IMR-90 (cell line): ENCODE results near the gene EXOC4.

Experiments used
- BHLHE40 ChIP-seq: fragments of 150-350 bp; IDR thresholded peaks from 2 replicates; pipeline ENCODE4 v1.6.1; 2016; ENCODE audit warnings: mild to moderate bottlenecking, low read depth, low read length
- MAZ ChIP-seq: IDR thresholded peaks from 2 replicates; pipeline ENCODE4 v1.6.1; 2012; ENCODE audit warnings: low read depth, mild to moderate bottlenecking, low read length, improper control_type of control experiment, moderate library complexity, borderline replicate concordance
- MXI1 ChIP-seq: IDR thresholded peaks from 2 replicates; pipeline ENCODE4 v1.6.1; 2012; ENCODE audit warnings: low read depth, mild to moderate bottlenecking, low read length, moderate library complexity, borderline replicate concordance
- POLR2A ChIP-seq: IDR thresholded peaks from 2 replicates; pipeline ENCODE4 v1.6.1; 2012; ENCODE audit warnings: mild to moderate bottlenecking, low read depth, low read length
- RAD21 ChIP-seq: IDR thresholded peaks from 2 replicates; pipeline ENCODE4 v1.6.1; 2012; ENCODE audit warnings: low read length, improper control_type of control experiment
- RCOR1 ChIP-seq: IDR thresholded peaks from 2 replicates; pipeline ENCODE4 v1.6.1; 2012; ENCODE audit warnings: mild to moderate bottlenecking, low read length, improper control_type of control experiment; ENCODE audit not compliant: insufficient replicate concordance
- RFX5 ChIP-seq: IDR thresholded peaks from 2 replicates; pipeline ENCODE4 v1.8.0; 2012; ENCODE audit warnings: low read depth, mild to moderate bottlenecking, low read length, moderate library complexity
- TF ChIP-seq, protein P1 (sequence below): conservative IDR thresholded peaks from 2 replicates; pipeline ENCODE4 v1.5.1; 2012; ENCODE audit warnings: mild to moderate bottlenecking, low read depth, low read length, improper control_type of control experiment
- TF ChIP-seq, protein P2 (sequence below): fragments of 150-350 bp; IDR thresholded peaks from 2 replicates; pipeline ENCODE4 v1.6.1; 2016; ENCODE audit warnings: low read depth, mild to moderate bottlenecking, low read length, moderate library complexity, borderline replicate concordance

DNA sequence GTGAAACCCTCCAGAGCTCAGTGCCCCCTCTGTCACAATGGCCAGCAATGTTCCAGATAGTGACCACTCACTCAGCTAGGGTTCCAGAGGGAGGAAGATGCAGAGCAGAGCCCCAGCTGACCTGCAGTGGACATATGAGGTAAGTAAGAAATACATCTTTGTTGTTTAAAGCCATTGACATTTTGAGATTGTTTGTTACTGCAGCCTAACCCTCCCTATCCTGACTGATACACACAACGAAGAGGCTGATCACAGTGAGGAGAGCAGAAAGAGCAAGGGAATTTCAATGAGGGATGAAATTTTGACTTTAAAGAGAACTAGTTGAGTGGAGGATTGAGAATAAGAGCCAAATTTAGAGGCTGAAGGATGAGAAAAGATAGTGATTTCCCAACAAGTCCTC is 822.9 kb downstream of the EXOC4 start:
- TF ChIP-seq, protein P1, sequence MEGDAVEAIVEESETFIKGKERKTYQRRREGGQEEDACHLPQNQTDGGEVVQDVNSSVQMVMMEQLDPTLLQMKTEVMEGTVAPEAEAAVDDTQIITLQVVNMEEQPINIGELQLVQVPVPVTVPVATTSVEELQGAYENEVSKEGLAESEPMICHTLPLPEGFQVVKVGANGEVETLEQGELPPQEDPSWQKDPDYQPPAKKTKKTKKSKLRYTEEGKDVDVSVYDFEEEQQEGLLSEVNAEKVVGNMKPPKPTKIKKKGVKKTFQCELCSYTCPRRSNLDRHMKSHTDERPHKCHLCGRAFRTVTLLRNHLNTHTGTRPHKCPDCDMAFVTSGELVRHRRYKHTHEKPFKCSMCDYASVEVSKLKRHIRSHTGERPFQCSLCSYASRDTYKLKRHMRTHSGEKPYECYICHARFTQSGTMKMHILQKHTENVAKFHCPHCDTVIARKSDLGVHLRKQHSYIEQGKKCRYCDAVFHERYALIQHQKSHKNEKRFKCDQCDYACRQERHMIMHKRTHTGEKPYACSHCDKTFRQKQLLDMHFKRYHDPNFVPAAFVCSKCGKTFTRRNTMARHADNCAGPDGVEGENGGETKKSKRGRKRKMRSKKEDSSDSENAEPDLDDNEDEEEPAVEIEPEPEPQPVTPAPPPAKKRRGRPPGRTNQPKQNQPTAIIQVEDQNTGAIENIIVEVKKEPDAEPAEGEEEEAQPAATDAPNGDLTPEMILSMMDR, result no peak
- no peak for TF ChIP-seq POLR2A
- TF ChIP-seq RAD21, result no peak
- no peak for TF ChIP-seq RFX5
- no peak for TF ChIP-seq RCOR1
- TF ChIP-seq, protein P2, sequence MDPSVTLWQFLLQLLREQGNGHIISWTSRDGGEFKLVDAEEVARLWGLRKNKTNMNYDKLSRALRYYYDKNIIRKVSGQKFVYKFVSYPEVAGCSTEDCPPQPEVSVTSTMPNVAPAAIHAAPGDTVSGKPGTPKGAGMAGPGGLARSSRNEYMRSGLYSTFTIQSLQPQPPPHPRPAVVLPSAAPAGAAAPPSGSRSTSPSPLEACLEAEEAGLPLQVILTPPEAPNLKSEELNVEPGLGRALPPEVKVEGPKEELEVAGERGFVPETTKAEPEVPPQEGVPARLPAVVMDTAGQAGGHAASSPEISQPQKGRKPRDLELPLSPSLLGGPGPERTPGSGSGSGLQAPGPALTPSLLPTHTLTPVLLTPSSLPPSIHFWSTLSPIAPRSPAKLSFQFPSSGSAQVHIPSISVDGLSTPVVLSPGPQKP, result no peak
- TF ChIP-seq MAZ, result no peak
- TF ChIP-seq BHLHE40, result no peak
- TF ChIP-seq MXI1, result no peak
